HG03103 (cell line): ENCODE results near the gene TEX13D.
"Not testable (repeated sequence)": the region's sequence is repeated elsewhere in the genome, so short reads cannot be mapped to it uniquely, and the experiment has no call there.

ENCODE experiments used
- ATAC-seq: cut with Tn5 transposase; IDR thresholded peaks from one replicate; pipeline ENCODE4 v1.9.1; 2021; ENCODE audit warnings: low read depth; ENCODE audit not compliant: unreplicated experiment

The TEX13D gene

GRCh38 chrX:124332481-124333424 lies at the start of gene TEX13D:
TEX13D (plus strand) TSS chrX:124332660; CDS start chrX:124332918, 258 bp downstream.
- ATAC-seq = no peak

DNA sequence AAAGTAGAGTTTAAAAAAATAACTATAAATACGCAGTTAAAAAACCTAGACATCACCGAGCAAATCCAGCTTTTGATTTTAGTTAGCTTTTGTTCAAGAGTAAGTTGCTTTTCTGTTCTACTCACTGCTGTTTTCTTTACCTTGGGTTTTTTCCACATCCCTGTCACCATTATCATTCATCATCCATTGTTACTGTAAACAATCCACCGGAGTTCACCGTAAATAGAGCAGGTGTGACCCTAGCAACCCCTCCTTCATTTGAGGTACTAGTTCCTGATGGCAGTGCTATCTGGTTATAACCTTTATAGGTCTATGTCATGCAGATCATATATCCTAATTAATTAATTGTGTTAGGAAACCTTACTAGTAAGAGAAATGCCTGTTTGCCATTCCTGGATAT lies 43.0 kb upstream of the TEX13D start:
- no peak for ATAC-seq

- no peak for ATAC-seq
Observed at GRCh38 chrX:124293810-124294209, 38.6 kb upstream of the TEX13D start.

GRCh38 chrX:124299323-124299722 lies 33.1 kb upstream of the TEX13D start:
- not testable (repeated sequence) for ATAC-seq

- no peak for ATAC-seq
Observed at GRCh38 chrX:124300405-124300804, 32.1 kb upstream of the TEX13D start.

GRCh38 chrX:124307253-124307907 lies 25.1 kb upstream of the TEX13D start:
- no peak for ATAC-seq

DNA sequence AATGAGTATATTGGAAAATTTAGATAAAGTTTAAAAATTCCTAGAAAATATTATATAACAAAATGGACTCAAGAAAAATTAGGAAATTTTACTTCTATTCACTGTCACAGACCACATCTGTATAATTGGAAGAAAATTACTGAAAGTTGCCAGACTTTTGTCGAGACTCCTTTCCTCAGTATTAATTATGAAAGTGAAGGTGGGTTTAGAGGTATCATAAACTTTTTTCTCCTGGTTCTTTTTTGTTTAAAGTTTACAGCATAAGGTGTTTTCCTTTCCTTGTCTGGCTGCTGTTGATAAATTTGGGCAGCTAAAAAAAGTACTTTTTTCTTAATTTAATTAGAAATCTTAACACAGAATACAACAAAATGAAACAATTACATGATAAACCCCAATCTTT lies 6.7 kb upstream of the TEX13D start:
- no peak for ATAC-seq

- ATAC-seq = no peak
Observed at GRCh38 chrX:124328765-124329164, 3.7 kb upstream of the TEX13D start.

DNA sequence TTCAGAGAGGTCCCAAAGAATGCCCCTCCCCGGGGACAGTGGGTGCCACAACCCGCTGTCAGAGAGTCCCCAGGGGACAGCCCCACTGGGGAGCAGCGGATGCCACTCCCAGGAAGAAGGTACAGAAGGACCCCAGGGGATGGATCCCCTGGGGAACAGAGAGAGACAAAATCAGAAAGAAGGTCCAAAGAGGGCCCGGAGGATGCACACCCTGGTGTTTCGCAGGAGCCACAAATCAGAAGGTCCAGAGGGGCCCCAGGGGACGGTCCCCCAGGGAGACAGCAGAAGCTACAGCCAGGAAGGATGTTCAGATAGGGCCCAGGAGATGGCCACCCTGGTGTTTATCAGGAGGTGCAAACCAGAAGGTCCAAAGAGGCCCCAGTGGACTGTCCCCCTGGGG lies 1.4 kb downstream of the TEX13D start:
- no peak for ATAC-seq

DNA sequence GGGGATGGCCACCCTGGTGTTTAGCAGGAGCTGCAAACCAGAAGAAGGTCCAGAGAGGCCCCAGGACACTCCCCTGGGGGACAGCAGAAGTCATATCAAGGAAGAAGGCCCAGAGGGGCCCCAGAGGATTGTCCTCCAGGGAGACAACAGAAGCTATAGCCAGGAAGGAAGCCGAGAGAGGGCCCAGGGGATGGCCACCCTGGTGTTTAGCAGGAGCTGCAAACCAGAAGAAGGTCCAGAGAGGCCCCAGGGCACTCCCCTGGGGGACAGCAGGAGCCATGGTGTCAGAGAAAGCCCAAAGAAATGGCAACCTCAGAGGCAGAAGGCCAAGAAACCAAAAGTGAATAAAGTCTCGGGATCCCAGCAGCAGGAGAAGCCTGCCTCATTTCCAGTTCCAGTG lies 2.1 kb downstream of the TEX13D start:
- not testable (repeated sequence) for ATAC-seq

DNA sequence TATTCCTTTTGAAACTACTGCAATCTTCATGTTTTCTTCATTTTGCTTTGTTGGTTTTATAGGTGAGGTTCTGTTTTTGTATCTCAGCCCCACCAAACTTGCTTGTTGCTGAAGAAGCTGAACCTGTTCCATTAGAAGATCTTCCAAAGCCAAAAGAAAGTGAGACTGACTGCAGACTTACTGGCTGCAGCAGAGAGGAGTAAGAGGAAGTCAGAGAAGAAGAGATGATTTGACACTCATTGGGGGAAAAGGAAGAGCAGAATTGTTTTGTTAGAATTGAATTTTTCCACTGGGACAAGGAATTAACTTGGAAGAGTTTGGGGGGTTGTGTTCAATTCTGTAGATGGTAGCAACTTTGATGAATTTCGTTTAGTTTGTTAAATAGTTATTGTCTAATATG lies 3.1 kb downstream of the TEX13D start:
- no peak for ATAC-seq

DNA sequence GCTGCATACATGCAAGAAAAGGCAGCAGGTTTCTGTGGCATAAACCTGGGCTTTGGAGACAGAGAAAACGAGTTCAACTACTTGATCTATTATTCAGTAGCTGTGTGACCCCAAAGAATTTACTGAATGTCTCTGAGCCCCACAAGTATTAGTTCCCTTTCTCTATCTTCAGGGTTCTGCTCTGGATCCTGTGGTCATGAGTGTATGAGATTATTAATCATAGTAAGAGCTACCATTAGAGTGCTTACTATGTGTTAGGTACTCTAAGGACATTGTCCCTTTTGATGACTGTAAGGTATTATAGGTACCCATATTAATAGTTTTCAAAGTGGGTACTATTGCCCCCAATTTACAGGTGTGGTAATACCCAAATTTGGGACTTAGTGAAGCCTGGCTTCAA lies 5.5 kb downstream of the TEX13D start:
- ATAC-seq = no peak

DNA sequence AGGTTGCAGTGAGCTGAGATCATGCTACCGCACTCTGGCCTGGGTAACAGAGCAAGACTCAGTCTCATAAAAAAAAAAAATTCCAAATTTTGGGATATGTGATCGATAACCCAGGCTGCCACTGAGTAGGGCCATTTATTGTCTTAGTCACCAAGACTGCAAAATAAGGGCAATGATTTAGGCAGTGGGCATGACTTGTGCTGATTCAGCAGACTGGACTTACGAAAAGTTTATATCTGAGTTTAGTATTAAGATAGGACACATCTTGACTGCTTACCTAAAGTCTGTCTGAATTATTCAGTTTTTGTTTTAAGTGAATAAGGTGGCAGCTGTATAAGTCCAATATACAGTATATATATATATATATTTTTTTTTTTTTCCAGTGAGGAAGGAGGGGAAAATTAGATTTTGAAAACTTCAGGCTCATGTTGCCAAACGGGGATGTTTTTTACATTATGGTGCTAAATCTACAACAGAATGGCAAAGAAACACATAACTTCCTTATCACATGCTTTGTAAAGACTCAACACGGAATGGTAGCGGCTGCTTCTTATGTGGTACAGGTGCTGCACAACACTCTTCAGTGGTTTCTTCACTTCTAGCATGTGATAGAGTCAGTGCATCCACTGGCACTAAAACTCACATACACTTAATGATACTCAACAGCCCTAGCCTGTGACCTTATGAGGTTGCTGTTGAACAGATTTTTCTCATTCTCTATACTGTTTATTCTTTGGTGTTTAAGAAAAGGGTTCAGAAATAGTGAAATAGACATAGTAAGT lies 6.5 kb downstream of the TEX13D start:
- no peak for ATAC-seq

- ATAC-seq = no peak
Observed at GRCh38 chrX:124341396-124342132, 9.1 kb downstream of the TEX13D start.

DNA sequence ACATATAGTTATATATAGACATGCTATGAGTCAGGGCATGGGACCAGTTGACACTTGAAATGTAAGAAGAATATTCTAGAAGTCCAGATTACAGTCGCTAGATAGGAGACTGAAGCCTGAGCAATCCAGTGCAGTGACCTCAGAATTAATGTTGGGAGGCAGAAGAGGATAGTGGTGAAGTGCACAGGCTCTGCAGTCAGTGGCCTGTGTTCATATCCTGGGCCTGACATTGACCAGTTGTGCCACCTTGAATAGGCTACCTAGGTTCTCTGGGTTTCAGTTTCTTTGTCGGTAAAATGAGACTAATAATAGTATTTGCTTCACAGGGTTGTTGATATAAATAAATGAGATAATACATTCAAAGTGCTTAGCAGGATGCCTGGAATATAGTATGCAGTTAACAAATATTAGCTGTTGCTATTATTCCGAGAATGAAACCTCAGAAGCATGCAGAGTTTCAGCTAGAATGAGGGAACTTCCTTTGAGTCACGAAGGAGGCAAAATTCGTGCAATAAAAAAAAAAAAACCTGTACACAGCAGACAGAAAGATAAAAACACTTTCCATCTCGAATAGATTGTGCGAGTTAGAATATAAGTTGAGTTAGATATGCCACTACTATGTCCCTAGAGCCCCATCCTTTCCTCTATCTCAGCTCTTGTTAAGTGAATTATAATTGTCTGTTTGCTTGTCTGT lies 9.9 kb downstream of the TEX13D start:
- no peak for ATAC-seq

GRCh38 chrX:124343016-124343415 lies 10.6 kb downstream of the TEX13D start:
- ATAC-seq = no peak

DNA sequence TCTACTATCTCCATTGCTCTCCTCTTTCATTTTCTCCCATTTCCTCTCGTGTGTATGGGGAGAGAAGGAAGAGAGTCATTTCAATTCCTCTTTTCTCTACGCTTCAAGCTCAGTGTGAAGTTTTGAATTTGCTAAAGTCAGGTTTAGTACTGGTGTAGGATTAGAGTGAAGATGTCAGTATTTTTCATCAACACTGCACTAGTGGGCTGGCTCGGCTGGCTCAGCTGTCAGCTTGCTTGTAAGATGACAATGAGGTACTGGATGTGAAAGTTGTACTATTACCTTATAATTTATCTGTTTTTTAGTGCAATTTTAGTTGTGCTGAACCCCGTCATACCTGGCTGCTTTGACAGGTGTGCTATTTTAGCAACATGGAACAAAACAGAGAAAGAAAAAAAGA lies 11.8 kb downstream of the TEX13D start:
- ATAC-seq = no peak

DNA sequence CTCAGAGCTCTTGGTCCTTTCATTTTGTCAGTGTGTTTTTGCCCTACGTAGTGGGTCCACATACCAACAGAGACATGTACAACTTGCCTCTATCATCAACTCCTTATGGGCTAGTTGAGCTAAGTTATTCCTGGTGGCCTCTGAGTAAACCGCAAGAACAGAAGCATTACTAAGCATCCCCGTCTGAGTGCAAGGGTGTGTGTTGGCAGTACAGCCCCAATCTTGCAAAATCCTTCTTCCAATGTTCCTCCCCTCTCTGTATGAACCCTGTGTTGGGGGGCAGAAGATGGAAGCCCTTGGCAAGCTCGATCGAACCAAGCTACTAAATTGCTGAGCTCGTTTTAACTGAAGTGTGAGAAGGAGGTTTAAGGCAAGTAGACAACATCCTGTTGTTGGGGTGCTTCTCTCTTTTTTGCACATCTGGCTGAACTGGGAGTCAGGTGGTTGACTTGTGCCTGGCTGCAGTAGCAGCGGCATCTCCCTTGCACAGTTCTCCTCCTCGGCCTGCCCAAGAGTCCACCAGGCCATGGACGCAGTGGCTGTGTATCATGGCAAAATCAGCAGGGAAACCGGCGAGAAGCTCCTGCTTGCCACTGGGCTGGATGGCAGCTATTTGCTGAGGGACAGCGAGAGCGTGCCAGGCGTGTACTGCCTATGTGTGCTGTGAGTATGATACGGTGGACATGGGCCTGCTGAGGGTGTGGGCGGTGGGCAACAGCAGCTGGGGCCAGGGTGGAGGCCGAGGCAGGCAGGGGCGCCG lies 13.8 kb downstream of the TEX13D start, which contains the start of gene SH2D1A:
Gene SH2D1A (plus strand): TSS at position 447 of the 760 bp plus-strand sequence. CDS start 80 bp downstream, at position 527.
- ATAC-seq = no peak

DNA sequence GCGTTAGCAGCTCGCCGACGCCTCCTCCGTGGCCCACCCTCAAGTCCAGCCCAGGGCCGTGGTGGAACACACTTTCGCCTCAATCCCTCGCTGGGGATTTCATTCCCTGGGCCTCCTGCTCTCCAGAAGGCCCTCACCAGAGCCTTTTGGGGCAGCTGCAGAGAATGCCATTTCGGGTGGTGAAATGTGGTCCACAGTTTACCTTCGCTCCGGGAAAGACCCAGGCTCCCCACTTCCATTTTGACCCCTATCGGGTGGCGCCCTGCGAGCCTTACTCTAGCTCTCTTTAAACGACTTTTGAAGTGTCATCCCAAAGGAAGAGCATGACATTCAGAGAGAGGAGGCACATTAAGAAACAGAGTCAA lies 14.4 kb downstream of the TEX13D start:
- ATAC-seq = no peak
